ENCODE data around the gene HEPN1. TPM values are rescaled to one million over a fixed set of nuclear protein-coding genes. Genes with fewer than 3 reads are reported as not detected.
"Not testable (repeated sequence)": the region's sequence is repeated elsewhere in the genome, so short reads cannot be mapped to it uniquely, and the experiment has no call there.

HEPN1 gene
- total RNA-seq, 2 donors from 2014 or later = not detected

- Histone ChIP-seq H3K27ac (peak within 1 kb of the TSS; percentile 80), H3K27me3 (replicated peaks; ENCODE audit: insufficient read depth) (no peaks in the 10 kb centered on the region), H3K4me1 (replicated peaks) (no peaks in the 10 kb centered on the region), H3K36me3 (no peaks in the 10 kb centered on the region), H3K9me3 (no peaks in the 10 kb centered on the region), H3K4me3 (peak within 1 kb of the TSS; percentile 47 to 54)
- intact Hi-C loops (cut with DNase I) = loop anchor here (10.0 kb wide), 1 partner anchor 481 kb away; no protein-coding TSS in a partner anchor
- TF ChIP-seq POLR2A (IDR thresholded peaks at IDR 0.05) = peak; percentile 77
- TF ChIP-seq CTCF (IDR thresholded peaks at IDR 0.05) = peak in 1 of 4 experiments; percentile 17
- TF ChIP-seq POLR2AphosphoS5 (IDR thresholded peaks at IDR 0.05) = peak; percentile 99
- WGBS = 0% methylated on average over 46 of the region's 54 CpGs
- DNase-seq (ENCODE audit: low spot score) = peak; percentile 96
These were observed 34.9 kb downstream of the HEPN1 start, which contains the start of gene CCDC15 for GRCh38 chr11:124953753-124954589. CCDC15 (plus strand) TSS chr11:124954202; CDS start chr11:124954733, 531 bp downstream.

GRCh38 chr11:124954590-124954955, 35.5 kb downstream of the HEPN1 start:
- Histone ChIP-seq H3K4me1 (replicated peaks) (no peaks in the 10 kb centered on the region), H3K4me3 (peak overlapping the region; percentile 47 to 54), H3K27me3 (replicated peaks; ENCODE audit: insufficient read depth) (no peaks in the 10 kb centered on the region), H3K36me3 (no peaks in the 10 kb centered on the region), H3K27ac (peak overlapping the region; percentile 80), H3K9me3 (no peaks in the 10 kb centered on the region)
- no peak for DNase-seq (ENCODE audit: low spot score)
- intact Hi-C loops (cut with DNase I) = loop anchor here (10.0 kb wide), 1 partner anchor 480 kb away; no protein-coding TSS in a partner anchor
- TF ChIP-seq CTCF (IDR thresholded peaks at IDR 0.05) = no peak
- TF ChIP-seq POLR2AphosphoS5 (IDR thresholded peaks at IDR 0.05) = no peak
- no peak for TF ChIP-seq POLR2A (IDR thresholded peaks at IDR 0.05)
- 27% methylated on average over 6 of the region's 6 CpGs for WGBS

- H3K36me3 ChIP-seq = no peaks in the 10 kb centered on the region
- DNase-seq (ENCODE audit: low spot score) = no peak
- H3K4me3 ChIP-seq = no peak overlapping the region
- intact Hi-C loops (cut with DNase I) = loop anchor here (10.0 kb wide), 1 partner anchor 480 kb away; no protein-coding TSS in a partner anchor
- H3K27me3 ChIP-seq (replicated peaks; ENCODE audit: insufficient read depth) = no peaks in the 10 kb centered on the region
- TF ChIP-seq CTCF (IDR thresholded peaks at IDR 0.05) = no peak
- TF ChIP-seq POLR2A (IDR thresholded peaks at IDR 0.05) = no peak
- no peak for TF ChIP-seq POLR2AphosphoS5 (IDR thresholded peaks at IDR 0.05)
- H3K4me1 ChIP-seq (replicated peaks) = no peaks in the 10 kb centered on the region
- H3K27ac ChIP-seq = no peak overlapping the region
- H3K9me3 ChIP-seq = no peaks in the 10 kb centered on the region
These were observed 36.0 kb downstream of the HEPN1 start for GRCh38 chr11:124955035-124955434.

GRCh38 chr11:124961972-124962609, 43.0 kb downstream of the HEPN1 start:
- WGBS = 18% methylated on average over 5 of the region's 5 CpGs
- Histone ChIP-seq H3K9me3 (no peaks in the 10 kb centered on the region), H3K4me1 (replicated peaks) (peaks cover 7% of the 10 kb centered on the region), H3K36me3 (no peaks in the 10 kb centered on the region), H3K4me3 (no peak overlapping the region), H3K27me3 (replicated peaks; ENCODE audit: insufficient read depth) (no peaks in the 10 kb centered on the region), H3K27ac (peak overlapping the region in 1 of 2 donors; percentile 55)
- DNase-seq (ENCODE audit: low spot score) = peak; percentile 41
- intact Hi-C loops (cut with DNase I) = no loop called here
- TF ChIP-seq POLR2A (IDR thresholded peaks at IDR 0.05) = no peak
- peak; percentile 51 for TF ChIP-seq POLR2AphosphoS5 (IDR thresholded peaks at IDR 0.05)
- peak in 3 of 4 experiments; percentile 49 to 85 (median 80) for TF ChIP-seq CTCF (IDR thresholded peaks at IDR 0.05)

- peak overlapping the region in 1 of 2 donors; percentile 70 for H3K27ac ChIP-seq
- intact Hi-C loops (cut with DNase I); H3K36me3 ChIP-seq; H3K4me1 ChIP-seq (replicated peaks); DNase-seq (ENCODE audit: low spot score); H3K9me3 ChIP-seq; H3K4me3 ChIP-seq; H3K27me3 ChIP-seq (replicated peaks; ENCODE audit: insufficient read depth): not testable (repeated sequence)
- WGBS = 85% methylated on average over 13 of the region's 13 CpGs
These were observed 49.1 kb downstream of the HEPN1 start for GRCh38 chr11:124968197-124968596.

Measured in prostate gland (tissue), 2 donors.